ENCODE results near the gene COL9A1.

GRCh38 chr6:70312165-70312745 is 9.4 kb upstream of the COL9A1 start:
- no peak for TF ChIP-seq POLR2A (IDR thresholded peaks at IDR 0.05; ENCODE audit: low read depth, low read length)
- no peak for TF ChIP-seq TAF1 (IDR thresholded peaks at IDR 0.05; ENCODE audit: low read depth, low read length)
- TF ChIP-seq POLR2AphosphoS5 (IDR thresholded peaks at IDR 0.05; ENCODE audit: low read depth, low read length), result no peak
